WTC11 (cell line): ENCODE results near the gene PBRM1. TPM values are rescaled to one million over a fixed set of nuclear protein-coding genes. Genes with fewer than 3 reads are reported as not detected.

Experiments used
- ATAC-seq: fragments of 200-7000 bp; cut with Tn5 transposase; 2 replicates; pipeline ENCODE4 v1.10.0; 2021; ENCODE audit warnings: mild to moderate bottlenecking, moderate library complexity
- CTCF ChIA-PET: fragments of 300-600 bp; sonication (Branson Sonifier 250); formaldehyde crosslinking; loops from one replicate; lab custom pipeline; 2021; ENCODE audit warnings: antibody characterized with exemption; lab: Charles Lee
- POLR2A ChIA-PET: fragments of 350-600 bp; sonication (Branson Sonifier 250); formaldehyde crosslinking; loops from one replicate; lab custom pipeline; 2021; ENCODE audit warnings: antibody characterized with exemption; lab: Charles Lee
- DNase-seq: peaks from one replicate; pipeline ENCODE4 v3.0.0; 2021; ENCODE audit warnings: low spot score
- H3K27ac Mint-ChIP-seq: 2 replicates; pipeline ENCODE4 v1.8.0; 2021; ENCODE audit warnings: mixed read lengths
- H3K27me3 Mint-ChIP-seq: 2 replicates; pipeline ENCODE4 v1.8.0; 2021; ENCODE audit warnings: low read depth, mild to moderate bottlenecking, moderate library complexity, mixed read lengths
- H3K36me3 Mint-ChIP-seq: 2 replicates; pipeline ENCODE4 v1.8.0; 2021; ENCODE audit warnings: mixed read lengths
- H3K4me1 Mint-ChIP-seq: 2 replicates; pipeline ENCODE4 v1.8.0; 2022; ENCODE audit warnings: mixed read lengths
- H3K4me3 Mint-ChIP-seq: 2 replicates; pipeline ENCODE4 v1.8.0; 2021; ENCODE audit warnings: mild to moderate bottlenecking, moderate library complexity, mixed read lengths
- H3K9me3 Mint-ChIP-seq: 2 replicates; pipeline ENCODE4 v1.8.0; 2021; ENCODE audit warnings: mixed read lengths
- ATF3 ChIP-seq: sonication (generic); formaldehyde crosslinking; conservative IDR thresholded peaks from 2 replicates; pipeline ENCODE4 v1.8.1; 2022; ENCODE audit warnings: mild to moderate bottlenecking, missing genetic modification reagents
- E2F5 ChIP-seq: sonication (generic); formaldehyde crosslinking; IDR thresholded peaks from 2 replicates; pipeline ENCODE4 v1.8.1; 2022; ENCODE audit warnings: mild to moderate bottlenecking, moderate library complexity, missing genetic modification reagents
- EMX1 ChIP-seq: fragments of 250-450 bp; sonication (Bioruptor Pico); IDR thresholded peaks from 2 replicates; pipeline ENCODE4 v1.8.0; 2021; ENCODE audit warnings: mild to moderate bottlenecking
- ESRRA ChIP-seq: sonication (generic); formaldehyde crosslinking; IDR thresholded peaks from 2 replicates; pipeline ENCODE4 v1.8.1; 2022; ENCODE audit warnings: mild to moderate bottlenecking, missing genetic modification reagents, borderline replicate concordance
- FOXJ3 ChIP-seq: sonication (generic); formaldehyde crosslinking; IDR thresholded peaks from 2 replicates; pipeline ENCODE4 v1.9.0; 2021; ENCODE audit warnings: missing genetic modification reagents, mild to moderate bottlenecking, borderline replicate concordance
- GABPB1 ChIP-seq: sonication (generic); formaldehyde crosslinking; IDR thresholded peaks from 2 replicates; pipeline ENCODE4 v1.8.1; 2023; ENCODE audit warnings: mild to moderate bottlenecking, missing genetic modification reagents
- NFATC4 ChIP-seq: fragments of 250-450 bp; sonication (Bioruptor Pico); IDR thresholded peaks from 2 replicates; pipeline ENCODE4 v1.9.0; 2021; ENCODE audit warnings: mild to moderate bottlenecking
- NR3C1 ChIP-seq: sonication (generic); formaldehyde crosslinking; conservative IDR thresholded peaks from 2 replicates; pipeline ENCODE4 v1.8.1; 2023; ENCODE audit warnings: low read depth, mild to moderate bottlenecking, missing genetic modification reagents
- RELA ChIP-seq: sonication (generic); formaldehyde crosslinking; IDR thresholded peaks from 2 replicates; pipeline ENCODE4 v1.8.1; 2022; ENCODE audit warnings: missing genetic modification reagents, mild to moderate bottlenecking, borderline replicate concordance
- TEAD1 ChIP-seq: sonication (generic); formaldehyde crosslinking; IDR thresholded peaks from 2 replicates; pipeline ENCODE4 v1.8.0; 2022; ENCODE audit warnings: mild to moderate bottlenecking, missing genetic modification reagents
- ZNF138 ChIP-seq: sonication (generic); formaldehyde crosslinking; conservative IDR thresholded peaks from 2 replicates; pipeline ENCODE4 v1.8.1; 2022; ENCODE audit warnings: mild to moderate bottlenecking, moderate library complexity, missing genetic modification reagents
- ZNF396 ChIP-seq: fragments of 250-450 bp; sonication (Bioruptor Pico); IDR thresholded peaks from 2 replicates; pipeline ENCODE4 v1.8.0; 2021; ENCODE audit warnings: mild to moderate bottlenecking, moderate library complexity, borderline replicate concordance
- ZNF532 ChIP-seq: fragments of 250-450 bp; sonication (Bioruptor Pico); IDR thresholded peaks from 2 replicates; pipeline ENCODE4 v1.9.0; 2021; ENCODE audit warnings: mild to moderate bottlenecking, borderline replicate concordance
- total RNA-seq: library from RNA; stranded (reverse); gene quantifications from 3 replicates; pipeline ENCODE4 v1.2.3, GENCODE V29; 2021
- TF ChIP-seq, protein P1 (sequence below): sonication (generic); formaldehyde crosslinking; conservative IDR thresholded peaks from 2 replicates; pipeline ENCODE4 v1.8.1; 2023; ENCODE audit warnings: mild to moderate bottlenecking, low read depth, missing genetic modification reagents, moderate library complexity
- TF ChIP-seq, protein P2 (sequence below): sonication (generic); formaldehyde crosslinking; IDR thresholded peaks from 2 replicates; pipeline ENCODE4 v1.8.1; 2022; ENCODE audit warnings: missing genetic modification reagents, borderline replicate concordance
- TF ChIP-seq, protein P3 (sequence below): sonication (generic); formaldehyde crosslinking; IDR thresholded peaks from 2 replicates; pipeline ENCODE4 v1.8.0; 2023; ENCODE audit warnings: missing genetic modification reagents, mild to moderate bottlenecking, borderline replicate concordance
- TF ChIP-seq, protein P4 (sequence below): fragments of 250-450 bp; sonication (Bioruptor Pico); IDR thresholded peaks from 2 replicates; pipeline ENCODE4 v1.9.0; 2021; ENCODE audit warnings: moderate library complexity, mild to moderate bottlenecking, inconsistent platforms, borderline replicate concordance

The PBRM1 gene
- total RNA-seq, 1 experiment from 2014 or later = 48.8 TPM

GRCh38 chr3:52514576-52514975 lies 171.1 kb downstream of the PBRM1 start (continued):
- TF ChIP-seq, protein P1, sequence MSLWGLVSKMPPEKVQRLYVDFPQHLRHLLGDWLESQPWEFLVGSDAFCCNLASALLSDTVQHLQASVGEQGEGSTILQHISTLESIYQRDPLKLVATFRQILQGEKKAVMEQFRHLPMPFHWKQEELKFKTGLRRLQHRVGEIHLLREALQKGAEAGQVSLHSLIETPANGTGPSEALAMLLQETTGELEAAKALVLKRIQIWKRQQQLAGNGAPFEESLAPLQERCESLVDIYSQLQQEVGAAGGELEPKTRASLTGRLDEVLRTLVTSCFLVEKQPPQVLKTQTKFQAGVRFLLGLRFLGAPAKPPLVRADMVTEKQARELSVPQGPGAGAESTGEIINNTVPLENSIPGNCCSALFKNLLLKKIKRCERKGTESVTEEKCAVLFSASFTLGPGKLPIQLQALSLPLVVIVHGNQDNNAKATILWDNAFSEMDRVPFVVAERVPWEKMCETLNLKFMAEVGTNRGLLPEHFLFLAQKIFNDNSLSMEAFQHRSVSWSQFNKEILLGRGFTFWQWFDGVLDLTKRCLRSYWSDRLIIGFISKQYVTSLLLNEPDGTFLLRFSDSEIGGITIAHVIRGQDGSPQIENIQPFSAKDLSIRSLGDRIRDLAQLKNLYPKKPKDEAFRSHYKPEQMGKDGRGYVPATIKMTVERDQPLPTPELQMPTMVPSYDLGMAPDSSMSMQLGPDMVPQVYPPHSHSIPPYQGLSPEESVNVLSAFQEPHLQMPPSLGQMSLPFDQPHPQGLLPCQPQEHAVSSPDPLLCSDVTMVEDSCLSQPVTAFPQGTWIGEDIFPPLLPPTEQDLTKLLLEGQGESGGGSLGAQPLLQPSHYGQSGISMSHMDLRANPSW (CRISPR knock-in tag) = no peak
- no peak for TF ChIP-seq ZNF532 (CRISPR knock-in tag)
- no peak for TF ChIP-seq FOXJ3 (CRISPR knock-in tag)
- no peak for TF ChIP-seq NFATC4
- TF ChIP-seq ESRRA (CRISPR knock-in tag) = no peak
- no peak for TF ChIP-seq EMX1
- TF ChIP-seq, all 79 proteins: peak for 0

- Mint-ChIP-seq H3K27me3 (no peaks in the 10 kb centered on the region; the same call in 1 of the 2 replicates), H3K9me3 (no peaks in the 10 kb centered on the region), H3K4me1 (peaks cover 1% of the 10 kb centered on the region), H3K27ac (no peak overlapping the region), H3K4me3 (no peak overlapping the region), H3K36me3 (no peaks in the 10 kb centered on the region)
- ChIA-PET CTCF (no interaction called here), POLR2A (interaction anchor here (1.0 kb wide), 1 partner anchor 11 kb away, joined by 3 read pairs; no protein-coding TSS in a partner anchor)
- ATAC-seq (no peak), DNase-seq (no peak)
- TF ChIP-seq, protein P2, sequence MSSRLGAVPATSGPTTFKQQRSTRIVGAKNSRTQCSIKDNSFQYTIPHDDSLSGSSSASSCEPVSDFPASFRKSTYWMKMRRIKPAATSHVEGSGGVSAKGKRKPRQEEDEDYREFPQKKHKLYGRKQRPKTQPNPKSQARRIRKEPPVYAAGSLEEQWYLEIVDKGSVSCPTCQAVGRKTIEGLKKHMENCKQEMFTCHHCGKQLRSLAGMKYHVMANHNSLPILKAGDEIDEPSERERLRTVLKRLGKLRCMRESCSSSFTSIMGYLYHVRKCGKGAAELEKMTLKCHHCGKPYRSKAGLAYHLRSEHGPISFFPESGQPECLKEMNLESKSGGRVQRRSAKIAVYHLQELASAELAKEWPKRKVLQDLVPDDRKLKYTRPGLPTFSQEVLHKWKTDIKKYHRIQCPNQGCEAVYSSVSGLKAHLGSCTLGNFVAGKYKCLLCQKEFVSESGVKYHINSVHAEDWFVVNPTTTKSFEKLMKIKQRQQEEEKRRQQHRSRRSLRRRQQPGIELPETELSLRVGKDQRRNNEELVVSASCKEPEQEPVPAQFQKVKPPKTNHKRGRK (CRISPR knock-in tag) = no peak
- TF ChIP-seq, protein P3, sequence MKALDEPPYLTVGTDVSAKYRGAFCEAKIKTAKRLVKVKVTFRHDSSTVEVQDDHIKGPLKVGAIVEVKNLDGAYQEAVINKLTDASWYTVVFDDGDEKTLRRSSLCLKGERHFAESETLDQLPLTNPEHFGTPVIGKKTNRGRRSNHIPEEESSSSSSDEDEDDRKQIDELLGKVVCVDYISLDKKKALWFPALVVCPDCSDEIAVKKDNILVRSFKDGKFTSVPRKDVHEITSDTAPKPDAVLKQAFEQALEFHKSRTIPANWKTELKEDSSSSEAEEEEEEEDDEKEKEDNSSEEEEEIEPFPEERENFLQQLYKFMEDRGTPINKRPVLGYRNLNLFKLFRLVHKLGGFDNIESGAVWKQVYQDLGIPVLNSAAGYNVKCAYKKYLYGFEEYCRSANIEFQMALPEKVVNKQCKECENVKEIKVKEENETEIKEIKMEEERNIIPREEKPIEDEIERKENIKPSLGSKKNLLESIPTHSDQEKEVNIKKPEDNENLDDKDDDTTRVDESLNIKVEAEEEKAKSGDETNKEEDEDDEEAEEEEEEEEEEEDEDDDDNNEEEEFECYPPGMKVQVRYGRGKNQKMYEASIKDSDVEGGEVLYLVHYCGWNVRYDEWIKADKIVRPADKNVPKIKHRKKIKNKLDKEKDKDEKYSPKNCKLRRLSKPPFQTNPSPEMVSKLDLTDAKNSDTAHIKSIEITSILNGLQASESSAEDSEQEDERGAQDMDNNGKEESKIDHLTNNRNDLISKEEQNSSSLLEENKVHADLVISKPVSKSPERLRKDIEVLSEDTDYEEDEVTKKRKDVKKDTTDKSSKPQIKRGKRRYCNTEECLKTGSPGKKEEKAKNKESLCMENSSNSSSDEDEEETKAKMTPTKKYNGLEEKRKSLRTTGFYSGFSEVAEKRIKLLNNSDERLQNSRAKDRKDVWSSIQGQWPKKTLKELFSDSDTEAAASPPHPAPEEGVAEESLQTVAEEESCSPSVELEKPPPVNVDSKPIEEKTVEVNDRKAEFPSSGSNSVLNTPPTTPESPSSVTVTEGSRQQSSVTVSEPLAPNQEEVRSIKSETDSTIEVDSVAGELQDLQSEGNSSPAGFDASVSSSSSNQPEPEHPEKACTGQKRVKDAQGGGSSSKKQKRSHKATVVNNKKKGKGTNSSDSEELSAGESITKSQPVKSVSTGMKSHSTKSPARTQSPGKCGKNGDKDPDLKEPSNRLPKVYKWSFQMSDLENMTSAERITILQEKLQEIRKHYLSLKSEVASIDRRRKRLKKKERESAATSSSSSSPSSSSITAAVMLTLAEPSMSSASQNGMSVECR (CRISPR knock-in tag) = no peak
- TF ChIP-seq ZNF138 (CRISPR knock-in tag) = no peak
- TF ChIP-seq GABPB1 (CRISPR knock-in tag) = no peak
- TF ChIP-seq ZNF396 = no peak
- no peak for TF ChIP-seq NR3C1
- TF ChIP-seq ATF3 (CRISPR knock-in tag) = no peak
- no peak for TF ChIP-seq E2F5
- TF ChIP-seq, protein P4, sequence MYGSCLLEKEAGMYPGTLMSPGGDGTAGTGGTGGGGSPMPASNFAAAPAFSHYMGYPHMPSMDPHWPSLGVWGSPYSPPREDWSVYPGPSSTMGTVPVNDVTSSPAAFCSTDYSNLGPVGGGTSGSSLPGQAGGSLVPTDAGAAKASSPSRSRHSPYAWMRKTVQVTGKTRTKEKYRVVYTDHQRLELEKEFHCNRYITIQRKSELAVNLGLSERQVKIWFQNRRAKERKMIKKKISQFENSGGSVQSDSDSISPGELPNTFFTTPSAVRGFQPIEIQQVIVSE (CRISPR knock-in tag) = no peak
- no peak for TF ChIP-seq RELA
- TF ChIP-seq TEAD1 (CRISPR knock-in tag) = no peak
These were observed 172.4 kb downstream of the PBRM1 start for GRCh38 chr3:52513281-52513680.
